Stimulated activated CD4-positive, alpha-beta T cell treated with anti-CD3 and anti-CD28 coated beads, TNF-alpha, amount 100 ng/mL, for 4 hours (primary cell): Measurements from ENCODE around the gene CRIM1.

Experiments
- DNase-seq, 3 experiments: peaks; one replicate each; pipeline ENCODE4 v3.0.0-alpha.2; 2020; ENCODE audit warnings: low read depth in 3 of 3

The CRIM1 gene

DNA sequence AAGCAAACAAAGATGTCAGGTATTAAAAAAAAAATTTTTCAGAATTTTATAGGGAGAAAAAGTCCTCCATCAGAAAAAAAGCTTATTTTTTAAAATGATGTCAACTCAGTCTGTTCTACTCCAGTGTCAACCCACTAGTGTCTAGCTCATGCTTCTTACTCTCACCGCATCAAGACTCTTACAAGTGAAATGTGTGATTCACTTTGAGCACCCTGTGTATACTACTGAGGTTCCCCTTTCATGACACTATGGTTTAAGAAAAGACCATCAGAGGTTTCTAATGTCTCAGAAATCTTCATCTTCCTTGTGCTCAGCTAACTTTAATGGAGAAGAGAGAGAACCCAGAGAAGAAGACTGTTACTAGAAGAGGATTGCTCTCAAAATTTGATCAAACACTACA is 199.0 kb downstream of the CRIM1 start:
- no peak for DNase-seq

- no peak for DNase-seq
Observed at GRCh38 chr2:36555789-36556188, 200.2 kb downstream of the CRIM1 start.

DNA sequence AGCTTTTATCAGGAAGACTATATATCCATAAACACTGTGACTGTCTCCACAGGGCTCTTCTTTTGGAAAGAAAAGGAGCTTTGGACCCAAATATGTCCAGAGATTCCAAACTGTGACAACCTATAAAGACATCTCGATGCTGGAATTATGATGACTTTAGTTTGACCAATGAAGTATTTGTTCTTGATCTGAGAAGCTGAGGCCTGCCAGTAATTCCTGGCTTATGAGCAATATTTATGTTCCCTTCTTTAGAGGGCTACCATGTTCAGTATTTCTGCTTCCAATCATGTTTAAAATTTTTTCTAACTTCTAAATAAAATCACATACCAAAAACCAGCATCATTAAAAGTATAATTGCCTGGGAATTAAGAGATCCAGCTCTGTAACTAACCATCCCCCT is 201.3 kb downstream of the CRIM1 start:
- DNase-seq = no peak

DNA sequence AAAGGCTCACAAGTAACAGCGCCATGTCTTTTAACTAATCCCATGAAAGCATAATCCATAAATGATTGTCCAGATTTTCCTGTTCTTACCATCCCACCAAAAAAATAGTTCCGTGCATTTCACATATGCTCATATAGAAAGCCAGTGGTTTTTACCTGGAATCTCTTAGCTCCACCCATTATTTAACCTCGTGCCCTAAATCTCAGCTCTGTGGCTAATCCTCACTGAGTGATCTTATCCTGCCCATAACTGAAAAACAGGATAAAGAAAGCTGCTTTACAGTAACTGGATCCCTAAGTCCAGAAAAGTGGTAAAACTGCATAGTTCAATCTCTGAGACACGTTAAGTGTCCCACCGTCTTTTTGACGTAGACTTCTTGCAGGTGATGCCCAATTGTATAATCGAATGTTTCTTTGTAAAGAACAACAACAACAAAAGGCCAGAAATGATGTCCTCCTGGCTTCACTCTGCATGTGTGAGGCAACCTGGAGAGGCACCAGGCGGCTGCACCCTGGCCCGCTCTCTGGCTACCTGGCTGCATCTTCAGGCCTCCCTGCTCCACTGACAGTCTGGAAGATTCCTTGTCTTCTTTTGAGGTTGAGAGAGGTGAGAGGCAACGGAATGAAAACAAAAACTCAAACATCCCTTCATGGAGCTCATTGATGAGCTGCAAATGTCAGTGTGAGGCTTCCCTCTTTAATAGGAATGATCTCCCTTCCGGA is 203.8 kb downstream of the CRIM1 start:
- no peak for DNase-seq

DNA sequence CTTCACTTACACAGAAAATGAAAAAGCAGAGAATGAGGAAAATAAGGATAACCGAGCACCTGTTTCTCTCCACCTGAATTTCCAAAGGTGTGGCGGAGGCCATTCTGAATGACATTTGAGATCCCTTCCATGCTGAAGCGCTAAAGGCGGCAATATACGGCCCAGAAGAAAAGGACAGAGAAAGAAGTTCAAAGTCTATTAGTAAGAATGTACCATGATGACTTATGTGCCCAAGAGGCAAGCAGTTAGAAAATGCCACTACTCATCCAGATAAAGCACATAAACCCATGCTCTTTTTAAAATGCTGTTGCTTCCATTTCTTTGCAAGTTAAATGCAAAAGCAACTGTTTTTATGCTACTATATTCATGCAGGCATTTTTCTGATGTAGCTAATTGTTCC is 205.1 kb downstream of the CRIM1 start:
- DNase-seq = no peak

DNA sequence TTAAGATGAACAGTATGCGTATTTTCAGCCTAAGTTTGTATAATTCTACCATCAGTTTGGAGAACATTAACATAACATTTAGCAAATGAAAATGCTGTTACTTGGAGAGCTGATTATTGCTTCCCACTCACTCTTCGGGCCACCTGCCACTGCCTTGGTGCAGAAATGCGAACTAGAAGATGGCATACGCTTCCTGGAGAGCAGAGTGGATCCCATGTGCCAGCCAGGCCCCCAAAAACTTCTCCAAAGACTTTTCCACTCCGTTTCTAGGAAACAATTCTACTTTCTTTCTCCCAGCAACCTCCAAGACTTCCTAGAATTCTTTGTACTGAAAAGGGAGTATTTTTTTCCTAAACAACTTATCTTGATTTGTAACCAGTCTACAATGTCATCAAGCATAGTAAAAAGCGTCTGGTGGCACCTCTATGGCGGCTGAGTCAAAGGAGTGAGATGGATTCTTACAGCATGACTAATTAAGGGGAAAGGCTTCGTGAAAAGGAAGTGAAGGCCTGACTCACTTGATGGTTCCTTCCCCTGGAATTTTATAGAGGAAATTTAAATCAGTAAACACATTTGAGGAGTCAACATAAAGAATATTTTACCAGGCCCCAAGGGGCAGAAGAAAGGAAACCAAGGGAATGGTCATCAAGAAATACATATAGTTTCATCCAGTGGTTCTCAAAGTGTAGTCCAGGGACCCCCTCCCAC is 205.8 kb downstream of the CRIM1 start:
- DNase-seq = no peak

- DNase-seq = no peak
Observed at GRCh38 chr2:36562240-36562639, 206.7 kb downstream of the CRIM1 start.

- DNase-seq = no peak
Observed at GRCh38 chr2:36562973-36563532, 207.5 kb downstream of the CRIM1 start.

- no peak for DNase-seq
Observed at GRCh38 chr2:36564377-36564930, 208.9 kb downstream of the CRIM1 start.

DNA sequence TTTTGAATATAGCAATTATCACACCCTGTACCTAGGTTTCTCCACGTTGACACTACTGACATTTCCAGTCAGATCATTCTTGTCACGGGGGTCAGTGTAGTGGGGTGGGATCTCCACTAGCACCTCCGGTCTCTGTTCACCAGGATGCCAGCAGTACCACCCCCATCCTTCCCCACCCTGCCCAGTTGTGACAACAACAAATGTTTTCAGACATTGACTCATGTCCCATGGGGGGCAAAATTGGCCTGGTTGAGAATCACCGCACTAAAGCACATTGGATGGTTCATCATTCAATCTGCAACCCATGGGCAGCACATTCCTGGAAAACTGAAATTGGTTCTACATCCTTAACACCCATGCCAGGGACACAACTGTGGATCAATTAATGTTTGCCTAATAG is 210.1 kb downstream of the CRIM1 start:
- no peak for DNase-seq

DNA sequence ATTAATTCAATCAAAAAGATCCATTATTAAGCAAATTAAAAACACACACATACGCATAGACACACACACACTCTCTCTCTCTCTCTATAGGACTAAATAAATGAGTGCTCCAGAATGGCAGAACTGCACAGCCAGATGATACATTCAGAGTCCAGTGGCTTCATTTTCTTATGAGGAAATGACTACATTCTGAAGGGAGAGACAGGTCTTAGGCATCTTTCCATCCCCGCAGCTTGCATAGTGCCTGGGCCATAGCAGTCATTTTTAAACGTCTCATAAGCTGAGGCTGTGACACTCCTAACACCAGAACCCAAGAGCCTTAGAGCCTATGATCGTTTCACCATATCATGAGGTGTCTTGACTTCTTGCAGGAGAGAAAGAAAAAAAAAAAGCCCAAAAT is 211.3 kb downstream of the CRIM1 start:
- no peak for DNase-seq

DNA sequence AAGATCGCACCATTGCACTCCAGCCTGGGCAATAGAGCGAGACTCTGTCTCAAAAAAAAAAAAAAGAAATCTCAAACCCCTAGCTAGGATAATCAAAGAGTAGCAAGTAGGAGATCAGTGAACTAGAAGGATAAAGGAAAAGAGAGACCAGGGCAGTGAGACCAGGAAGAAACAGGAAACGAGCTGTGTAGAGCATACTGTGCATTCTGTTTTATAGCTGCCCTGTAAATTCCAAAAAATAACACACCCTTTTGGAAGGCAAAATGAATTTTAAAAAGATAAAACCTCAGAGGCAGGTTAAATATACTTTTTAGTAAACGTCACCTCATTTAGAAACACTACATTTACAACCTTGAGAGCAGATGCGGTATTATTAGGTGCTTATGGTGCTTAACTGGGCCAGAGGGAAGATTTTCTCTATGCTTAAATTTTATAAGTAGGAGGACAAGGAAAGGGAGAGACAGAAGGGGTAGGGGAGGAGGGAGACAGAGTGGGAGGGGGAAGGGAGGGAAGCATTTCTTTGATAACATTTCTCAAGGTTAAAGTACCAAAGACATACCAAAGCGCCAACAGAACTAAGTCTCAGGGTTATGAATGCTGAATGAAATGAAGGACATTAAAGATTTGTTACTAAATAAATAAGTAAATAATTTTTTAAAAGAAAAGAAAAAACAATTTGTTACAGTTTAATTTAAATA is 212.3 kb downstream of the CRIM1 start:
- DNase-seq = no peak

DNA sequence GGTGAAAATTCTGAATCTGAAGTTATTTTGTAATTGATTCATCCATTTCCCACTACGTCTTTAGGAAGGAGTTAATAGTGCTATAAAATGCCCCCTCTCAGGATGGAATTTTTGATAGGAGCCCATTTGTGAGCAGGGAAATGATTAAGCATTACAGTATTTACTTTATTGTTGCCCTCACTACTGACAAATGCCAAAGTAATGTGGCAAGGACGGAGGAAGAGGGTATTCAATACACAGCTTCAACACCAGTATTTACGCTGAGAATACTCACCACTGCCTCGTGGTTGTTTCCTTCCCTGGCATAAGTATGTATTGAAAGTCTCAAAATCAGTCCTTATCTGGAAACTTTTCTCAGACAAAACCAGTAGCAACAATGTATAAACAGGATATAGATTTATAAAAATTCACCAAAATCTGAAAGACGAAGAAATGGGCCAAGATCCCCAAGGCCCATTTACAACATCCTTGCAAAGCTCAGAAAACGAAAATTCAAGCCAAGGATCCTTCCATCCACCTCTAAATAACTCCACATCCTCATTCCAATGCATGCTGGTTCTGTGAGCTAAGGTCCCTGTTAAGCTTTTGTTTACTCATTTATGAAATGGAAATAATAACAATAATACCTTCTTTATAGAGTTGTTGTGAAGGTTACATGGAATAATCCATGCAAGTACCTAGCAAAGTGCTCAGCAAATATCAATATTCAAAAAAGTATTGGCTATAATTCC is 213.1 kb downstream of the CRIM1 start:
- no peak for DNase-seq

- no peak for DNase-seq
Observed at GRCh38 chr2:36569267-36569856, 213.8 kb downstream of the CRIM1 start.

DNA sequence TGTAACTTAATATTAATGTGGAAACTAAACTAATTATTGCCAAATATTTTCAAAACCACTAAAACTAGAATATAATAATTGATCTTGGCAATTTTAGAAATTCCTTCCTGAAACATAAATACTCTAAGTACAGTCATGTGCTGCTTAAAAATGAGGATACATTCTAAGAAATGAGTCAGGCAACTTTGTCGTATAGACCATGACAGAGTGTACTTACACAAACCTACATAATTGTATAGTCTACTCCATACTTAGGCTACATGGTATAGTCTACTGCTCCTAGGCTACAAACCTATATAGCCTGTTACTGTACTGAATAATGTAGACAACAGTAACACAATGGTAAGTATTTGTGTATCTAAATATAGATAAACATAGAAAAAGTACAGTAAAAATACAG is 214.8 kb downstream of the CRIM1 start:
- DNase-seq = no peak

DNA sequence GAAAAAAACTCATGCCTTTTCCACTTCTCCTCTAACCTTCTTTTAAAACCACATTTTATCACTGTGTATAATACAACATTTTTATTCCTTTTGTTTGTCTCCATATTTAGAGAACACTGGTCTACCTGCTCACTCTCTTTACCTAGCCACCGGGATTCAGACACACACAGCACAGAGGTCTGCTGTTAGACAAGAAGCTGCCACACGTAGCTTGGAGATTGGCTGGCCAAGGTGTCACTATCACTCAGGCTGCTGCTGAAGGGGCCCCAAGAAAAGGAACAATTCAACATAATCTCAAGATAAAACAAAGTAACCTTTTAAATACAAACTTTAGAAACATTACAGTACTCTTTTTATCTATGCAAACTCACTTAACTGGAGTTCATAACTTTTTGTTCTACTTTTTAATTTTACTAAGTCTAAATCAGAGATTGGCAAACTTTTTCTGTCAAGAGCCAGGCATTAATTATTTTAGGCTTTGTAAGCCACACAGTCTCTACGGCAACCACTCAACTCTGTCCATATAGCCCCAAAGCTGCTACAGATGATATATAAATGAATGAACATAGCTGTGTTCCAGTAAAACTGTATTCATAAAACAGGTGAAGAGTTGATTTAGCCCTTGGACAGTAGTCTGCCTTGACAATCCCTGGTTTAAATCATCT is 216.6 kb downstream of the CRIM1 start:
- DNase-seq = no peak

- DNase-seq = no peak
Observed at GRCh38 chr2:36572719-36573059, 217.1 kb downstream of the CRIM1 start.

- no peak for DNase-seq
Observed at GRCh38 chr2:36573165-36573564, 217.6 kb downstream of the CRIM1 start.

DNA sequence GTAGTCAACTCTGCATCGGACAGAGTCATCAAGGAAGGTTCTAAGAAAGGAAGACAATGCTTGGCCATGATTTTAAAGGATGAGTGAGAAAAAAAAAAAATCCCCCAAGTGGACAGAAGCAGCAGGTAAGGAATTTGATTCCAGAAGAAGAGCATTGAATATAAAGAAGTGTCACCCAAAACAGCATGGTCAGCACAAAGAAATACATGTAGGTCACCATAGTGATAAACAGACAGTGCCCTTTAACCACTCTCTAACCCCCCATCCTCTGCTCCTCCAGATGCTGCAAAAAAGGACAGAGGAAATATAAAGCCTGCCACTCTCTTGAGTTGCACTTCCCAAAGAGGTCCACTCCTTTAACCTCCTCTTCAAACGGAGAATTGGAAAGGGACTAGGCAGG is 219.0 kb downstream of the CRIM1 start:
- DNase-seq = no peak

DNA sequence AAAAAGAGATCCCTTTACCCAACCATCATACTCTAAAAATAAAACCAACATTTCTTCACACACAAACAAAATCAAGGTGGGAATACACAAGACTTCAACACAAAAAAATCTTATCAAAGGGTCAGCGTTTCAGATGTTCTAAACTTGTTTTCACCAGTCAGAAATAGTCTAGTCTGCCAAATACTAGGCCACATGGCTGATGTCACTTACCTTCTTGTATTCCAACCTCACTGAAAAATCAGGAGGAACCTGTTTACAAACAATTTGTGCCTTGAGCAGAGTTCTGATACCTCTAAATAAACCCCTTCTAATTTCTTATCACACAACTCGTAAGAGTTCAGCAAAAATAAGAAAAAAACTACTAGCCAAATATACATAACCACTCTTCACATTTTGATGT is 222.3 kb downstream of the CRIM1 start:
- no peak for DNase-seq
